Endothelial cell of umbilical vein (primary cell): ENCODE measurements around the gene MAST4. TPM values are rescaled to one million over a fixed set of nuclear protein-coding genes. Genes with fewer than 3 reads are reported as not detected.
A peak's percentile ranks its signal among the peaks of the same experiment; 100 is the strongest.

Experiments used
- BruUV-seq: library from RNA; stranded (reverse); fragments of 400-500 nt; replicated peaks from 2 replicates; lab custom pipeline; 2021; lab: Mats Ljungman, UMichigan
- CTCF ChIA-PET: fragments of 300-600, 350-600 bp; sonication (Branson Sonifier 250); formaldehyde crosslinking; loops from one replicate; lab custom pipeline; 2021; ENCODE audit warnings: antibody characterized with exemption, inconsistent platforms; lab: Charles Lee
- POLR2A ChIA-PET: fragments of 300-600, 350-600 bp; sonication (Branson Sonifier 250); formaldehyde crosslinking; loops from one replicate; lab custom pipeline; 2021; ENCODE audit warnings: antibody characterized with exemption, inconsistent platforms; lab: Charles Lee
- DNase-seq: peaks from one replicate; pipeline ENCODE4 v3.0.0-alpha.2; 2011; ENCODE audit warnings: low read depth, low spot score
- FAIRE-seq: peaks from 2 replicates; lab custom pipeline; 2011; peaks lifted over from hg19 to GRCh38; lab: Jason Lieb, UNC
- H2AFZ ChIP-seq: 2 replicates; pipeline ENCODE4 v1.6.0; 2012; ENCODE audit warnings: low read depth, low read length, control low read depth, inconsistent platforms
- H3K27ac ChIP-seq: 2 replicates; pipeline ENCODE4 v1.5.1; 2011; ENCODE audit warnings: low read depth, mild to moderate bottlenecking, control low read depth, low read length, moderate library complexity; ENCODE audit not compliant: insufficient read depth
- H3K27me3 ChIP-seq, 2 experiments: 2 replicates each; pipeline versions ENCODE4 v1.6.0 to v1.6.1; 2011; ENCODE audit warnings: low read length in 2 of 2, mixed read lengths in 1 of 2; ENCODE audit not compliant: control insufficient read depth in 2 of 2, insufficient read depth in 2 of 2
- H3K36me3 ChIP-seq, 2 experiments: 2 replicates in 1 of 2; 3 replicates in 1 of 2; pipeline ENCODE4 v1.5.1; 2011; ENCODE audit warnings: low read length in 2 of 2, mild to moderate bottlenecking in 1 of 2, moderate library complexity in 1 of 2; ENCODE audit not compliant: control insufficient read depth in 2 of 2, insufficient read depth in 2 of 2; ENCODE audit errors: extremely low read depth in 1 of 2
- H3K4me1 ChIP-seq: 3 replicates; pipeline ENCODE4 v1.5.1; 2011; ENCODE audit warnings: mild to moderate bottlenecking, low read length; ENCODE audit not compliant: control insufficient read depth, insufficient read depth; ENCODE audit errors: extremely low read depth
- H3K4me2 ChIP-seq: 2 replicates; pipeline ENCODE4 v1.6.1; 2011; ENCODE audit warnings: low read length, control low read depth, mixed read lengths; ENCODE audit not compliant: insufficient read depth
- H3K4me3 ChIP-seq, 3 experiments: fragments of 200-600 bp in 1 of 3; sonication (generic), shearing (Covaris generic) in 1 of 3; replicated peaks in 1 of 3; 2 replicates each; pipeline ENCODE4 v1.5.1; 2011 to 2016; ENCODE audit warnings: control low read depth in 3 of 3, low read length in 3 of 3, mild to moderate bottlenecking in 2 of 3, inconsistent platforms in 1 of 3, low read depth in 1 of 3, moderate library complexity in 1 of 3; ENCODE audit not compliant: insufficient read depth in 1 of 3
- H3K79me2 ChIP-seq: 2 replicates; pipeline ENCODE4 v1.6.0; 2012; ENCODE audit warnings: low read length, inconsistent platforms; ENCODE audit not compliant: control insufficient read depth, insufficient read depth
- H3K9ac ChIP-seq: replicated peaks from 2 replicates; pipeline ENCODE3; 2011; ENCODE audit warnings: low read length, control low read depth; ENCODE audit not compliant: insufficient read depth; ENCODE audit errors: extremely low read depth
- H3K9me1 ChIP-seq: replicated peaks from 3 replicates; pipeline ENCODE4 v1.6.0; 2011; ENCODE audit warnings: mild to moderate bottlenecking, low read length; ENCODE audit not compliant: control insufficient read depth, insufficient read depth; ENCODE audit errors: extremely low read depth
- H3K9me3 ChIP-seq: replicated peaks from 2 replicates; pipeline ENCODE4 v1.5.1; 2012; ENCODE audit warnings: low read length, inconsistent platforms; ENCODE audit not compliant: control insufficient read depth, insufficient read depth
- H4K20me1 ChIP-seq: replicated peaks from 2 replicates; pipeline ENCODE3; 2011; ENCODE audit warnings: mild to moderate bottlenecking, low read length; ENCODE audit not compliant: control insufficient read depth, insufficient read depth; ENCODE audit errors: extremely low read depth
- EZH2 ChIP-seq: IDR thresholded peaks from 2 replicates; pipeline ENCODE4 v1.6.1; 2012; ENCODE audit warnings: borderline replicate concordance, low read depth, mild to moderate bottlenecking, moderate library complexity, low read length, inconsistent platforms; ENCODE audit not compliant: severe bottlenecking
- FOS ChIP-seq: IDR thresholded peaks from 2 replicates; pipeline ENCODE4 v1.6.1; 2011; ENCODE audit warnings: mild to moderate bottlenecking, low read length, moderate library complexity, borderline replicate concordance; ENCODE audit not compliant: insufficient read depth
- GATA2 ChIP-seq: IDR thresholded peaks from 2 replicates; pipeline ENCODE4 v1.7.0; 2011; ENCODE audit warnings: low read depth, mild to moderate bottlenecking, moderate library complexity, mixed read lengths, low read length; ENCODE audit not compliant: insufficient read length, insufficient read depth
- JUN ChIP-seq: IDR thresholded peaks from 2 replicates; pipeline ENCODE4 v1.6.1; 2011; ENCODE audit warnings: borderline replicate concordance, low read depth; ENCODE audit not compliant: insufficient read length, insufficient read depth
- POLR2AphosphoS5 ChIP-seq: IDR thresholded peaks from 2 replicates; pipeline ENCODE4 v1.6.1; 2012; ENCODE audit warnings: low read depth, mild to moderate bottlenecking, control low read depth, low read length, moderate library complexity; ENCODE audit not compliant: insufficient read depth
- dilution Hi-C: fragments of 300-500 bp; cut with MboI; formaldehyde crosslinking; loops from one replicate; pipeline ENCODE4 v1.15.0; 2019; ENCODE audit warnings: low sequenced_read_pairs; ENCODE audit not compliant: extremely low pct_ligation_motif_present
- intact Hi-C: fragments of 100-400 bp; cut with micrococcal nuclease; formaldehyde crosslinking; loops from one replicate; pipeline ENCODE4 v1.10.0; 2022
- polyA plus RNA-seq, 4 experiments: library from polyadenylated mRNA; depleted of rRNA in 3 of 4; stranded (reverse) in 3 of 4; unstranded in 1 of 4; fragments of >200 nt; gene quantifications; 2 replicates each; pipeline versions ENCODE4 v1.2.1 to v1.2.3, GENCODE V29; 2011 to 2012; ENCODE audit warnings: missing spikeins in 1 of 4
- total RNA-seq: library from RNA; stranded (reverse); gene quantifications from 2 replicates; pipeline ENCODE4 v1.2.3, GENCODE V29; 2021
- TF ChIP-seq, protein P1 (sequence below), 2 donors: IDR thresholded peaks; 1 replicate in 1 of 2; 2 replicates in 1 of 2; pipeline ENCODE4 v1.5.1; 2011; ENCODE audit warnings: low read length in 2 of 2, mild to moderate bottlenecking in 2 of 2, moderate library complexity in 2 of 2, control low read depth in 1 of 2, inconsistent platforms in 1 of 2, low read depth in 1 of 2; ENCODE audit not compliant: insufficient read depth in 1 of 2; ENCODE audit errors: extremely low read depth in 1 of 2

Gene MAST4
- total and polyA plus RNA-seq, 2 donors (not counting 3 experiments of a cell fraction or from before 2014, with no cell fraction given): 40.2 to 116 TPM

GRCh38 chr5:66813306-66813705 is 217.1 kb downstream of the MAST4 start:
- FAIRE-seq (no peak), DNase-seq (no peak)
- H3K4me3 ChIP-seq: no peak overlapping the region
- POLR2A ChIA-PET: interaction anchor here (0.6 kb wide), 1 partner anchor 15 kb away, joined by 3 read pairs; no protein-coding TSS in a partner anchor
- H3K4me1 ChIP-seq: no peaks in the 10 kb centered on the region
- H3K9ac ChIP-seq: no peak overlapping the region
- H2AFZ ChIP-seq: no peak overlapping the region
- TF ChIP-seq JUN (no peak), GATA2 (no peak), EZH2 (no peak), FOS (no peak)
- dilution Hi-C loops: no loop called here
- no peaks in the 10 kb centered on the region for H3K36me3 ChIP-seq
- H3K4me2 ChIP-seq: no peak overlapping the region
- no peaks in the 10 kb centered on the region for H3K9me3 ChIP-seq
- H3K27ac ChIP-seq: no peak overlapping the region
- H3K9me1 ChIP-seq: no peaks in the 10 kb centered on the region
- peaks cover 0 to 2% of the 10 kb centered on the region in 2 experiments for H3K27me3 ChIP-seq
- no peaks in the 10 kb centered on the region for H3K79me2 ChIP-seq
- CTCF ChIA-PET: interaction anchor here (1.0 to 10.9 kb wide), 6 partner anchors 10 to 165 kb away, joined by 3 to 130 read pairs (median 4); no protein-coding TSS in a partner anchor
- H4K20me1 ChIP-seq: no peaks in the 10 kb centered on the region
- intact Hi-C loops: no loop called here
- BruUV-seq: no TSS peak

DNA sequence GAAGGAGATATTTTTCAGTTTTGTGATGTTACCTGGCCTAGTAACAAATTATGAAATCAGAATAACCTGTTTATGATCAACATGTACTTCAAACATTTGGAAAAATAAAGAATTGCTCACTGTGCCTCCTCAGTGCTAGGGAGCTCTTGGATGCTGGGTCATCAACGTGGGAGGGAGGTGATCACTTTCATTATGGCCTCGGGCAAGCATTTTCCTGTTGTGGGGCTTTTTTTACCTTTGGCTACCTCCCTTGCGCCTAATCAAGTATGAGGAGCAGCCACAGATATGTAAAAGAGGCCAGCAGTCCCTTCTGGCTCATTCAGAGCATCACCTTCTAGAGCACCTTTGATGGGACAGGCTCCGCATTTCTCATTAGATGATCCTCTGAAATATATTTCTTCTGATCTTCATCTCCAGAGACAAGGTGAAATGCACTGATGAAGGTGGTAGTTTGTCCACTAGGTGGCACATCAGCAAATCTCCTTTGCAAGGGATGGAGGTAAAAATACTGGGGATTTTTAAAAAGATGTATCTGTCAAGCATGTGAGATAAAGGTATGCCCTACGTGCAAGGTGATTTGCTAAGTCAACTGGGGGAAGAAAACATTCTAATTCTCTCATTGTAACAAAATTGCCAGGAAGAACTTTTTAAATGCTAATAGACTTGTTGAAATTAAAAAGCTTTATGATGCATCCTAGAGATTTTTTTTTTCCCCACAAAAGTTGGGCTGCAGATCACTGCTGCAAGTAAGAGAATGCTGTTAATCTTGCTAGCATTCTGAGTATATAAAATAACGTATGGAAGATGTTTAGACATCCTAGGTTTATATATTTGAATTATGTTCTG is 218.2 kb downstream of the MAST4 start:
- Histone ChIP-seq H2AFZ (peak overlapping the region; percentile 18), H4K20me1 (no peaks in the 10 kb centered on the region), H3K79me2 (no peaks in the 10 kb centered on the region), H3K9me3 (no peaks in the 10 kb centered on the region), H3K4me3 (no peak overlapping the region), H3K27ac (no peak overlapping the region), H3K4me1 (no peaks in the 10 kb centered on the region), H3K9me1 (no peaks in the 10 kb centered on the region), H3K27me3 (peaks cover 0 to 2% of the 10 kb centered on the region in 2 experiments), H3K4me2 (no peak overlapping the region), H3K9ac (no peak overlapping the region), H3K36me3 (no peaks in the 10 kb centered on the region)
- dilution Hi-C loops (no loop called here), intact Hi-C loops (loop anchor here (1.0 to 2.0 kb wide), 2 partner anchors 50 to 394 kb away; no protein-coding TSS in a partner anchor)
- FAIRE-seq: peak; percentile 86
- ChIA-PET CTCF (interaction anchor here (0.6 to 10.9 kb wide), 36 partner anchors 8 to 398 kb away, joined by 3 to 130 read pairs (median 4); no protein-coding TSS in a partner anchor), POLR2A (no interaction called here)
- no TSS peak for BruUV-seq
- DNase-seq: peak; percentile 63
- TF ChIP-seq FOS (no peak), POLR2AphosphoS5 (no peak), JUN (no peak)
- TF ChIP-seq, protein P1, sequence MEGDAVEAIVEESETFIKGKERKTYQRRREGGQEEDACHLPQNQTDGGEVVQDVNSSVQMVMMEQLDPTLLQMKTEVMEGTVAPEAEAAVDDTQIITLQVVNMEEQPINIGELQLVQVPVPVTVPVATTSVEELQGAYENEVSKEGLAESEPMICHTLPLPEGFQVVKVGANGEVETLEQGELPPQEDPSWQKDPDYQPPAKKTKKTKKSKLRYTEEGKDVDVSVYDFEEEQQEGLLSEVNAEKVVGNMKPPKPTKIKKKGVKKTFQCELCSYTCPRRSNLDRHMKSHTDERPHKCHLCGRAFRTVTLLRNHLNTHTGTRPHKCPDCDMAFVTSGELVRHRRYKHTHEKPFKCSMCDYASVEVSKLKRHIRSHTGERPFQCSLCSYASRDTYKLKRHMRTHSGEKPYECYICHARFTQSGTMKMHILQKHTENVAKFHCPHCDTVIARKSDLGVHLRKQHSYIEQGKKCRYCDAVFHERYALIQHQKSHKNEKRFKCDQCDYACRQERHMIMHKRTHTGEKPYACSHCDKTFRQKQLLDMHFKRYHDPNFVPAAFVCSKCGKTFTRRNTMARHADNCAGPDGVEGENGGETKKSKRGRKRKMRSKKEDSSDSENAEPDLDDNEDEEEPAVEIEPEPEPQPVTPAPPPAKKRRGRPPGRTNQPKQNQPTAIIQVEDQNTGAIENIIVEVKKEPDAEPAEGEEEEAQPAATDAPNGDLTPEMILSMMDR (IDR thresholded peaks at IDR 0.05; ENCODE audit: extremely low read depth in 1 of 2, insufficient read depth in 1 of 2, low read depth in 1 of 2, low read length in 2 of 2): peak; percentile 62 to 75
